NT2/D1 (cell line): ENCODE results near the gene NPIPA5.
"Not testable (repeated sequence)": the region's sequence is repeated elsewhere in the genome, so short reads cannot be mapped to it uniquely, and the experiment has no call there.

Experiments used
- SUZ12 ChIP-seq: IDR thresholded peaks from 2 replicates; pipeline ENCODE4 v1.6.1; 2011; ENCODE audit not compliant: insufficient read length, insufficient read depth; ENCODE audit errors: extremely low read depth
- YY1 ChIP-seq: IDR thresholded peaks from 2 replicates; pipeline ENCODE4 v1.6.1; 2011; ENCODE audit not compliant: insufficient read length, insufficient read depth

GRCh38 chr16:15409476-15409875 lies 31.4 kb upstream of the NPIPA5 start:
- TF ChIP-seq YY1, SUZ12: not testable (repeated sequence)
